ENCODE data around the gene TUBE1.

Gene TUBE1

GRCh38 chr6:112021691-112022310, 65.5 kb downstream of the TUBE1 start:
- Histone ChIP-seq H3K9ac (ENCODE audit: low read length) (no peak overlapping the region), H3K4me1 (ENCODE audit: control insufficient read depth, insufficient read depth, low read length) (peaks cover 33% of the 10 kb centered on the region), H3K4me3 (ENCODE audit: low read length) (no peak overlapping the region), H3K36me3 (ENCODE audit: control insufficient read depth, insufficient read depth, low read length, severe bottlenecking) (no peaks in the 10 kb centered on the region), H3K27me3 (replicated peaks; ENCODE audit: control insufficient read depth, insufficient read depth, low read length) (no peaks in the 10 kb centered on the region), H3K9me3 (ENCODE audit: control insufficient read depth, low read length) (peaks cover 11% of the 10 kb centered on the region)
- no peak for DNase-seq (ENCODE audit: low read depth)

Data from adipocyte (in vitro differentiated cells).